ENCODE measurements around the gene SEMA3A. TPM values are rescaled to one million over a fixed set of nuclear protein-coding genes. Genes with fewer than 3 reads are reported as not detected.

The SEMA3A gene
- polyA plus RNA-seq, 1 donor from 2014 or later, result 22.8 TPM

- no peak overlapping the region for H3K4me3 ChIP-seq (ENCODE audit: low read length)
- no peaks in the 10 kb centered on the region for H3K79me2 ChIP-seq (replicated peaks; ENCODE audit: insufficient read depth, low read length)
- H3K9me3 ChIP-seq (ENCODE audit: low read length), result no peaks in the 10 kb centered on the region
- H3K27ac ChIP-seq (ENCODE audit: low read length), result no peak overlapping the region
- no peak overlapping the region for H3K4me2 ChIP-seq (ENCODE audit: low read length)
- H3K27me3 ChIP-seq (ENCODE audit: insufficient read depth, low read depth, low read length), result no peaks in the 10 kb centered on the region
- H3K9ac ChIP-seq (ENCODE audit: low read length), result no peak overlapping the region
- no peaks in the 10 kb centered on the region for H3K36me3 ChIP-seq (ENCODE audit: insufficient read depth, low read length)
- H3F3A ChIP-seq (ENCODE audit: insufficient read depth, low read length, poor library complexity, severe bottlenecking), result no peaks in the 10 kb centered on the region
- H4K20me1 ChIP-seq (ENCODE audit: insufficient read depth), result no peaks in the 10 kb centered on the region
- H3K9me2 ChIP-seq (ENCODE audit: insufficient read depth, low read length), result no peaks in the 10 kb centered on the region
- TF ChIP-seq RAD21 (conservative IDR thresholded peaks at IDR 0.05) (no peak), CTCF (IDR thresholded peaks at IDR 0.05; ENCODE audit: poor library complexity, severe bottlenecking) (no peak), SMC3 (conservative IDR thresholded peaks at IDR 0.05; ENCODE audit: poor library complexity) (no peak), MXI1 (conservative IDR thresholded peaks at IDR 0.05; ENCODE audit: poor library complexity, severe bottlenecking) (no peak), POLR2AphosphoS5 (IDR thresholded peaks at IDR 0.05) (no peak), EP300 (conservative IDR thresholded peaks at IDR 0.05; ENCODE audit: poor library complexity, severe bottlenecking) (no peak), REST (IDR thresholded peaks at IDR 0.05; ENCODE audit: borderline replicate concordance) (no peak), EZH2 (IDR thresholded peaks at IDR 0.05; ENCODE audit: borderline replicate concordance, insufficient read depth, low read length, poor library complexity, severe bottlenecking) (no peak), TAF1 (IDR thresholded peaks at IDR 0.05; ENCODE audit: low read depth) (no peak)
- H2AFZ ChIP-seq (ENCODE audit: low read depth, low read length), result no peak overlapping the region
These were observed 68.9 kb downstream of the SEMA3A start for GRCh38 chr7:84125654-84126053.

- no peaks in the 10 kb centered on the region for H3K9me2 ChIP-seq (ENCODE audit: insufficient read depth, low read length)
- no peaks in the 10 kb centered on the region for H3K79me2 ChIP-seq (replicated peaks; ENCODE audit: insufficient read depth, low read length)
- no peak overlapping the region for H3K27ac ChIP-seq (ENCODE audit: low read length)
- H3K4me3 ChIP-seq (ENCODE audit: low read length), result no peak overlapping the region
- H4K20me1 ChIP-seq (ENCODE audit: insufficient read depth), result no peaks in the 10 kb centered on the region
- H3K27me3 ChIP-seq (ENCODE audit: insufficient read depth, low read depth, low read length), result no peaks in the 10 kb centered on the region
- H3K36me3 ChIP-seq (ENCODE audit: insufficient read depth, low read length), result no peaks in the 10 kb centered on the region
- H2AFZ ChIP-seq (ENCODE audit: low read depth, low read length), result no peak overlapping the region
- H3K9me3 ChIP-seq (ENCODE audit: low read length), result no peaks in the 10 kb centered on the region
- TF ChIP-seq CTCF (IDR thresholded peaks at IDR 0.05; ENCODE audit: poor library complexity, severe bottlenecking) (no peak), TAF1 (IDR thresholded peaks at IDR 0.05; ENCODE audit: low read depth) (no peak), EP300 (conservative IDR thresholded peaks at IDR 0.05; ENCODE audit: poor library complexity, severe bottlenecking) (peak; percentile 35), REST (IDR thresholded peaks at IDR 0.05; ENCODE audit: borderline replicate concordance) (no peak), SMC3 (conservative IDR thresholded peaks at IDR 0.05; ENCODE audit: poor library complexity) (no peak), RAD21 (conservative IDR thresholded peaks at IDR 0.05) (no peak), POLR2AphosphoS5 (IDR thresholded peaks at IDR 0.05) (no peak)
- H3K9ac ChIP-seq (ENCODE audit: low read length), result no peak overlapping the region
- H3K4me2 ChIP-seq (ENCODE audit: low read length), result no peak overlapping the region
- H3F3A ChIP-seq (ENCODE audit: insufficient read depth, low read length, poor library complexity, severe bottlenecking), result no peaks in the 10 kb centered on the region
These were observed 70.5 kb downstream of the SEMA3A start for GRCh38 chr7:84123965-84124547.

All from neural cell (in vitro differentiated cells).